GM13976 (cell line): ENCODE results near the gene SLC9B2.

Source experiments
- DNase-seq: peaks from one replicate; pipeline ENCODE4 v3.0.0; 2012; ENCODE audit warnings: low spot score
- in situ Hi-C: fragments of 300-500 bp; cut with MboI; formaldehyde crosslinking; loops from one replicate; pipeline ENCODE4 v1.12.0; 2022; ENCODE audit warnings: low sequenced_read_pairs, mixed read lengths, inconsistent platforms; ENCODE audit not compliant: unreplicated experiment
- TF ChIP-seq, protein P1 (sequence below): IDR thresholded peaks from 2 replicates; pipeline ENCODE4 v1.5.1; 2012; ENCODE audit warnings: borderline replicate concordance, mild to moderate bottlenecking; ENCODE audit not compliant: insufficient read depth; ENCODE audit errors: extremely low read depth, missing control alignments, control extremely low read depth

The SLC9B2 gene

DNA sequence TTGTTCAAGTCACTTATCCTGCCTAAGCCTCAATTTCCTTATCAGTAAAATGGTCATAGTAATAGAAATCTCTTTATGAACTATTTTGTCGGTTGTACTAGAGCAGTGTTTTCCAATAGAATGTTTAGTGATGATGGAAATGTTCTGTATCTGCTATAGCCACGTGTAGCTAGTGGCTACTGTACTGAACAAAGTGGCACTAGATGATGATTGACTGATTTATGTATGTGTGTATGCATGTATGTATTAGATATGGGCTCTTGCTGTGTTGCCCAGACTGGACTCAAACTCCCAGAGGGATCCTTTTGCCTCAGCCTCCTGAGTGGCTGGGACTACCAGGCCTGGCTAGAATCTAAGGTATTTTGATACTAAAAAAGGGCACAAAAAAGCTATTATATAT lies 32.4 kb downstream of the SLC9B2 start:
- in situ Hi-C loops, result no loop called here
- TF ChIP-seq, protein P1, sequence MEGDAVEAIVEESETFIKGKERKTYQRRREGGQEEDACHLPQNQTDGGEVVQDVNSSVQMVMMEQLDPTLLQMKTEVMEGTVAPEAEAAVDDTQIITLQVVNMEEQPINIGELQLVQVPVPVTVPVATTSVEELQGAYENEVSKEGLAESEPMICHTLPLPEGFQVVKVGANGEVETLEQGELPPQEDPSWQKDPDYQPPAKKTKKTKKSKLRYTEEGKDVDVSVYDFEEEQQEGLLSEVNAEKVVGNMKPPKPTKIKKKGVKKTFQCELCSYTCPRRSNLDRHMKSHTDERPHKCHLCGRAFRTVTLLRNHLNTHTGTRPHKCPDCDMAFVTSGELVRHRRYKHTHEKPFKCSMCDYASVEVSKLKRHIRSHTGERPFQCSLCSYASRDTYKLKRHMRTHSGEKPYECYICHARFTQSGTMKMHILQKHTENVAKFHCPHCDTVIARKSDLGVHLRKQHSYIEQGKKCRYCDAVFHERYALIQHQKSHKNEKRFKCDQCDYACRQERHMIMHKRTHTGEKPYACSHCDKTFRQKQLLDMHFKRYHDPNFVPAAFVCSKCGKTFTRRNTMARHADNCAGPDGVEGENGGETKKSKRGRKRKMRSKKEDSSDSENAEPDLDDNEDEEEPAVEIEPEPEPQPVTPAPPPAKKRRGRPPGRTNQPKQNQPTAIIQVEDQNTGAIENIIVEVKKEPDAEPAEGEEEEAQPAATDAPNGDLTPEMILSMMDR, result no peak
- no peak for DNase-seq

DNA sequence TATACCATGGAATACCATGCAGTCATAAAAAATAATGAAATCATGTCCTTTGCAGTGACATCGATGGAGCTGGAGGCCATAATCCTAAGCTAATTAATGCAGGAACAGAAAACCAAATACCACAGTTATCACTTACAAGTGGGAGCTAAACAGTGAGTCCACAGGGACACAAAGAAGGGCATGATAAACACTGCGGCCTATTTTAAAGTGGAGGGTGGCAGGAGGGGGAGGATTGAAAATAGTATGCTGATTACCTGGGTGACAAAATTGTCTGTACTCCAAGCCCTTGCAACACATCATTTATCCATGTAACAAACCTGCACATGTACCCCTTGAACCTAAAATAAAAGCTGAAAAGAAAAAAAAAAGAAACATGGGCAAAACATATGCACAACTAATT lies 40.4 kb downstream of the SLC9B2 start:
- TF ChIP-seq, protein P1, result no peak
- no peak for DNase-seq
- in situ Hi-C loops, result no loop called here

DNA sequence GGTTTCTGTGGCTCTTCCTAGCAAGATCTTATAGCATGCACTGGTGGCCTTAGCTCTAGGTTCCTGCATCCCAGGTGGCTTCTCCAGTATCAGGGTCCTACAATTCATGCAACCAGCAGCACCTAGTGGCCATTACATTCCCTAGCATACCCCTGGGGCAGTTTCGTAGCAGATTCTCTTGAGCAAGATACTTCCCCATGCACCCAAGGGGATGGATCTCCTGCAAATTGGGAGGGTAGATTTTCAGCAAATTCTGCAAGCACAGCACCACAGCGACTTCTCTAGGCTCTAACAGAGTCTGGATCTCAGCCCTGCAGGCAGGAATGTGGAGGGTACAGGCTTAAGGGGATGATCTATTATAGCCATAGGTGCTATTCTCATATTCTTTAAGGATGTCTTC lies 44.0 kb downstream of the SLC9B2 start:
- DNase-seq, result no peak
- in situ Hi-C loops, result no loop called here
- TF ChIP-seq, protein P1, result peak; percentile 27

DNA sequence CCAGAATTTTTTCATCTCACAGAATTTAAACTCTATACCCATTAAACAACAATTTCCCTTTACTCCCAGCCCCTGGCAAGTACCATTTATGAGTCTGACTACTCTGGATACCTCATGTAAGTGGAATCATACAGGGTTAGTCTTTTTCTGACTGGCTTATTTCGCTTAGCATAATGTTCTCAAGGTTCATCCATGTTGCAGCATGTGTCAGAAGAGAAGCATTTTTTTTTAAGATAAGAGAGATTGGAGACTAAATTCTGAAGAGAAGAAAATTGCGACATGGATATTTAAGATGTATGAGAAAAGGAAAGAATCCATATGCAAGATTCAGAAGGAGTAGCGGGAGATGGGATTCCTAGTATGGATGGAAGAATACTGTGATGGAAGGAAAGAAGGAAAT lies 45.8 kb downstream of the SLC9B2 start:
- no peak for DNase-seq
- TF ChIP-seq, protein P1, result no peak
- in situ Hi-C loops, result no loop called here

DNA sequence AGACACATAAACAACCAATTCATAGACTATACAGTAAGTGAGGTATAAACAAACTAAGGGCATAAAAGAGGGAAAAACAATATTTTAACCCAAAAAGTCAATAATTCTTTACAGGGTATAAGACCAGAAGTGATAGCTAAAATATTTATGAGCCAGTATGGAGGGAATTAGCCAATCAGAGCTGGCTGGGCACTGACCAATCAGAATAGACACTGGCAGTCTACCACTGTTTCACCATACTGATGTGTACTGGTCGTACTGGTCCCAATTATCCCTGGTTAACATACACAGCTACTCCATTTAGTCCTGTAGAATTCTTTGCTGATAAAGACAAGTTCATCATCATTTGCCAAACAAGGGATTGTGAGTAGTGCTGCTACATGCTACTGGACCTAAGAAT lies 47.3 kb downstream of the SLC9B2 start:
- TF ChIP-seq, protein P1, result no peak
- no peak for DNase-seq
- in situ Hi-C loops, result no loop called here

DNA sequence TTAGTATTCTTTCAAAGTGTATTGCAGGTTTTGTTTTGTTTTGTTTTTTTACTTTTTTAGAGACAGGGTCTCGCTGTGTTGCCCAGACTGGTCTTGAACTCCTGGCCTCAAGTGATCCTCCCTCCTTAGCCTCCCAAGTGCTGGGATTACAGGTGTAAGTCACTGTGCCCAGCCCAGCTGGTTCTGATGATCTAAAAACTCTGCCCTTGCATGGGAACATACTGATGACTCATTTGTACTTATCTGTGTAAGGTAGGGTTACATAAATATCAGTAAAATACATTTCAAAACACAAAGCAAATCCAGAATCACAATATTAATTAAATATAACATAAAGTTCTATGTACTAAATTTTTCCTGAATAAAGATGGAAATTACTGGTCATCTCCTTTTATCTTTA lies 49.7 kb downstream of the SLC9B2 start:
- DNase-seq, result no peak
- in situ Hi-C loops, result no loop called here

More for the DNA sequence above, 49.7 kb downstream of the SLC9B2 start:
- TF ChIP-seq, protein P1, result no peak
